NCI-H2196 (cell line): ENCODE results near the gene CCNB1.
A peak's percentile ranks its signal among the peaks of the same experiment; 100 is the strongest.
"Not testable (repeated sequence)": the region's sequence is repeated elsewhere in the genome, so short reads cannot be mapped to it uniquely, and the experiment has no call there.

ENCODE experiments used
- DNase-seq: peaks from one replicate; lab custom pipeline; 2025; ENCODE audit not compliant: unreplicated experiment; lab: John Stamatoyannopoulos, UW

The CCNB1 gene

DNA sequence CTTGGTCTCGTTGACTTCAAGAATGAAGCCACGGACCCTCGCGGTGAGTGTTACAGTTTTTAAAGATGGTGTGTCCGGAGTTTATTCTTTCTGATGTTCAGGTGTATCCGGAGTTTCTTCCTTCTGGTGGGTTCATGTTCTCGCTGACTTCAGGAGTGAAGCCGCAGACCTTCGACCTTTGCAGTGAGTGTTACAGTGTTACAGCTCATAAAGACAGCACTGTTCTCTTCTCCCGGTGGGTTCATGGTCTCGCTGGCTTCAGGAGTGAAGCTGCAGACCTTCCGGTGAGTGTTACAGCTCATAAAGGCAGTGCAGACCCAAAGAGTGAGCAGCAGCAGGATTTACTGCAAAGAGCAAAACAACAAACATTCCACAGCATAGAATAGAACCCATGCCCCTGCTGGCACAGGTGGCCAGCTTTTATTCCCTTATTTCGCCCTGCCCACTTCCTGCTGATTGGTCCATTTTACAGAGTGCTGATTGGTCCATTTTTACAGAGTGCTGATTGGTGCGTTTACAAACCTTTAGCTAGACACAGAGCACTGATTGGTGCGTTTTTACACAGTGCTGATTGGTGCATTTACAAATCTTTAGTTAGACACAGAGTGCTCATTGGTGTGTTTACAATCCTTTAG lies 14.8 kb downstream of the CCNB1 start:
- DNase-seq, result not testable (repeated sequence)

DNA sequence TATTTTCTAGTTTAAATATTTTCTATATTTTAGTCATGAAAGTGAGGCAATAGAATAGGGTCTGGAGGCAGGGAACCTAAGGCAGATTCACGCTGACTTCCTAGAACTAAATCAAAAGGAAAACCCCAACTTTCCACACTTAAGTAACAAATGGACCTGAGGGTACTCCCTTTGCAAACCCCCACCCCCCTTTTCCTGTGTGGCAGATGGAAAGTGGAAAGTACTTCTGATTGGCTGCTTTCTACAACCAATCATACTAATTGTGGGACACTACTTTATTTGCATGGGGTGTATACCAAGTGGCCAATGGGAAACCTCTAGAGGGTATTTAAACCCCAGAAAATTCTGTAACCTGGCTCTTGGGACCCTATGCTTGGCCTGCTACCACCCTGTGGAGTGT lies 17.7 kb downstream of the CCNB1 start:
- DNase-seq, result no peak

DNA sequence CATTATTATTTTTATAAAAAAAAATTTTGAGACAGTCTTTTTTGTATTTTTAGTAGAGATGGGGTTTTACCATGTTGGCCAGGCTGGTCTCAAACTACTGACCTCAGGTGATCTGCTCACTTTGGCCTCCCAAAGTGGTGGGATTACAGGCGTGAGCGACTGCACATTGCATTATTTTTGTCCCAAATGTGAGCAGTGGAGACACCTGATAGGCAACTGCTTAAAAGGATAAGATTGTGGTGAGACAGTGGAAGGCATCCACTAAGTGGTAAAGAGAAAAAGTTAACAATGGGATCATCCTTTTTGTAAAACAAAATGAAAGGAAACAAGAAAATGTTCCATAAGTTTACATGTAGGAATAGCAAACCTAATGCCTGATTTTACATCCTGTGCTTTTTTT lies 20.4 kb downstream of the CCNB1 start:
- DNase-seq, result no peak

DNA sequence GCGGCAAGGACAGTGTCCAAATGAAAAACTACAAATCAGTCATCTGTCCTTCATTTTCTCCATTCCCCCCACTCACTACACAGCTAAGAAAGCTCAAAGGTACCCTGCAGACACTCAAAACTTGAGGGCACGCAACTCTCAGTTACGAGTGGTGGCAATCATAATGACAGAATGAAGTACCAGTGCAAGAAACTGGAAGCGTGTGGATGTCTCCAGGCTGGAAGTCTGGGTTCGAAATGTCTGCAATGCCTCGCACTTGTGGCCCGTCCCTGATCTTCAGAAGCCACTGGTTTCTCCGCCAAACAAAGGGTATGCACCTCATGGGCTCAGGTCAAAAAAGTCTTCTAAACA lies 21.8 kb downstream of the CCNB1 start:
- no peak for DNase-seq

DNA sequence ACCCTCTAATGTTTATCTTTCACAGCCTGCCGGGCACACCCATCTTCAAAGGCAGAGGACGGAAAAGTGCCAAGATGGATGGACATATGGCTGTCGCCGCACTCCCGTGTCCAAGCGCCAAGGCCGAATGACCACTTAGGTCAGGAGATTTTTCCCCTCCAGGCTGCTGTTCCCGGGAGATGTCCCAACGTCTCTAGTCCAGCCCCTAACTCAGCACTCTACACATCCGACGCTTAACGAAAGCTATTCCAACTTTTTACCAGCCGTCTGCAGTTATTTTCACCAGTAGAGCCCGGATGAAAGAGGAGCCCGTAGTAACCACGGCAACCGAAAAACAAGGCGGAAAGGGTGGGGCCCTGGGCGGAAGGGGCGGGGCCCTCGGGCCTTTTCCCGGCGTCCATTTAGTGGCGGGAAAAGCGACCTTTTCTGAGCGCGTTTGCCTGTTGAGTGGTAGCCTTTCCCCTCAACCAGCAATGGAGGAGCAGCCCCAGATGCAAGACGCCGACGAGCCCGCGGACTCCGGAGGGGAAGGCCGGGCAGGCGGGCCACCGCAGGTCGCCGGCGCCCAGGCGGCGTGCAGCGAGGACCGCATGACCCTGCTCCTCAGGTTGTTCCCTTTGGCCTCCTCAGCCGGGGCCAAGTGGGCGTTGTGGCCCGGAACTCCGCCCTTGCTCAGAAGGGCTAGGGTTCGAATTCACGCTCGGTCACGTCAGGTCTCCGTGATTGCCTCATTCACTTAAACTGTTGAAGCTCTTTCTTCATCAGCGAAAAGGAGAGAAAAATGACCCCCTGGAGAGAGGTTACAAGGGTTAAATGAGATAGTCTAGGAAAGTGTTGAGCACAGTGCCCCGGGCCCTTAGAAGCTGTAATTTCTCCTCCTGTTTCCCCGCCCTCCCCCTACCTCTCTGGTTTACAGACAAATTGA lies 22.5 kb downstream of the CCNB1 start, which contains the start of gene CENPH:
CENPH (plus strand) TSS at position 422 of the 925 bp plus-strand sequence; CDS start at position 474, 52 bp downstream.
- peak; percentile 80 for DNase-seq

DNA sequence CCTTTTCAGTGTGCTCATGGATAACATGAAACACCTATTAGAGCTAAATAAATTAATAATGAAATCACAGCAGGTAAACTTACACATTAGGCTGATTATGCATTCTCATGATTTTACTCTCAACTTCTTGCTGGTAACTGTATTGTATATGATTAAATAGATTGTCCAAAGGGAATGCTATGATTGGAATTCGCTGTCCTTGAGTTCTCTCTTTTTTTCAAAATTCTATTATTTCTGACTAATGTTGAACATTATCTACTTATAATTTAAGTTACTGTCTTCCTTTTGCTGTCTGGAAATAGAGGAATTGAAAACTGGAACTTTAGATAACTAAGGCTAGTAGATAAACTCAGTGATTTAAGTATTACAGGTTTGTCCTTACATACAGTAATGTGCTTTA lies 35.5 kb downstream of the CCNB1 start:
- DNase-seq, result no peak

DNA sequence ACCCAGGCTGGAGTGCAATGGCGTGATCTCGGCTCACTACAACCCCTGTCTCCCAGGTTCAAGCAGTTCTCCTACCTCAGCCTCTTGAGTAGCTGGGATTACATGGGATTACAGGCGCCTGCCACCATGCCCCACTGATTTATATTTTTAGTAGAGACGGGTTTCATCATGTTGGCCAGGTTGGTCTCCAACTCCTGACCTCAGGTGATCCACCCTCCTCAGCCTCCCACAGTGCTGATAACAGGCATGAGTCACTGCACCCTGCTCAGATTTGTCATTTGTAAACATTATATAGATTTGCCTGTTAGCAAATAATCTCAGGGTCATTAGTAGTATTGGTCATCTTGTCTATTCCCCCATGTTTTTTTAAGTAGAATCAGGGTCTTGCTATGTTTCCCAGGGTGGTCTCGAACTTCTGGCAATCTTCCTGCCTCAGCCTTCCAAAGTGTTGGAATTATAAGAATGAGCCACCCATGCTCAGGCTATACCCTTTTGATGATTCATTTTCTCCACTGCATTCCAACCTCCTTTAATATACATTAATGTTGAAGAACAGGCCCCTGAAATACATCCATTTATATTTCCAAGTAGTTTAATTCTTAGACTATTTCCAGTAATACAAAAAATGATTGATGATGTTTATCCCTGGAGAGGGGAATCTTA lies 39.7 kb downstream of the CCNB1 start:
- DNase-seq, result no peak

DNA sequence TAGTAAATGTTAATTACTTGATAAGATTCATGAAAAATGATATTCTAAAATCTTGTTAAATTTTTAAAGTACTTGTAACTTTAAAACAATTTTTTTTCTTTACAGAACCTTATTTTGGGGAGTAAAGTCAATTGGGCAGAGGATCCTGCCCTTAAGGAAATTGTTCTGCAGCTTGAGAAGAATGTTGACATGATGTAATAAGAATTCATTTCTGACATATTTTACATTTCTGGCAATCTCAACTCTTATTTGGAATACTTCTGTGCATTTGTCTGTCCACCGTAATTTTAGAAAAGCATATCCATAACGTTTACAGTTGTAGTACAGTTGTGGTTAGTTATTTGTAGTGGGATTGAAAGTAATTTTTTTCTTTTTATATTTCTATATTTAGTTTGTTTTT lies 42.7 kb downstream of the CCNB1 start:
- DNase-seq, result no peak

DNA sequence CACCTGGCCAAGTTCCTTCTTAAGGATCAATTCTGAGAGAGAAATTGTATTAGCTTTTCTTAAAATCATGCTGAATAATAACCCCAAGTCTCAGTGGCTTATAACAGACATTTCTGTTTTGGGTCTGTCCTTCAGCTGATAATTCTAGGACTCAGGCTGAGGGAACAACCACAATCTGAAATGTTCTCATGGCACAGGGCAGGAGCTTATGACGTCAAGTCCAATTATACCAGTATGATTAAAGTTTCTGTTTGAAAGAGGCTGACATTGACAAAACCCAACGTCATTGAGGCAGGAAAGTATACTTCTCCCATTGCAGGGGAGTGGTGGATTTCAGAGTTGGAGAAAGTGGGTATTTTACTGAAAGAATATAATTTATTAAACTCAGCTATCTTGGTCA lies 44.2 kb downstream of the CCNB1 start:
- no peak for DNase-seq

DNA sequence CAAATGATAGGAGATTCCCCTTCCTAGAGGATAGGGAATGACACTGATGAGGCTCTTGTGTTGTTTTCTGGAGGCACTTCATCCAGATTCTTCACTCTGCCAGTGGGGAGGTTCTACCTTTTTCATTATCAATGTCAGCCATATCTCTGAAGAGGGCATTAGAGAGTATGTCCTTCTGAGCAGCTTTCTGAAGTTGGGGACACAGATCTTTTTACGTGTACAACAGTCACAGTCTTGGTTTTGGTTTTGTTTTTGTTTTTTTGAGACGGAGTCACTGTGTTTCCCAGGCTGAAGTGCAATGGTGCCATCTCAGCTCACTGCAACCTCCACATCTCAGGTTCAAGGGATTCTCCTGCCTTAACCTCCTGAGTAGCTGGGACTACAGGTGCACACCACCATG lies 45.1 kb downstream of the CCNB1 start:
- no peak for DNase-seq

DNA sequence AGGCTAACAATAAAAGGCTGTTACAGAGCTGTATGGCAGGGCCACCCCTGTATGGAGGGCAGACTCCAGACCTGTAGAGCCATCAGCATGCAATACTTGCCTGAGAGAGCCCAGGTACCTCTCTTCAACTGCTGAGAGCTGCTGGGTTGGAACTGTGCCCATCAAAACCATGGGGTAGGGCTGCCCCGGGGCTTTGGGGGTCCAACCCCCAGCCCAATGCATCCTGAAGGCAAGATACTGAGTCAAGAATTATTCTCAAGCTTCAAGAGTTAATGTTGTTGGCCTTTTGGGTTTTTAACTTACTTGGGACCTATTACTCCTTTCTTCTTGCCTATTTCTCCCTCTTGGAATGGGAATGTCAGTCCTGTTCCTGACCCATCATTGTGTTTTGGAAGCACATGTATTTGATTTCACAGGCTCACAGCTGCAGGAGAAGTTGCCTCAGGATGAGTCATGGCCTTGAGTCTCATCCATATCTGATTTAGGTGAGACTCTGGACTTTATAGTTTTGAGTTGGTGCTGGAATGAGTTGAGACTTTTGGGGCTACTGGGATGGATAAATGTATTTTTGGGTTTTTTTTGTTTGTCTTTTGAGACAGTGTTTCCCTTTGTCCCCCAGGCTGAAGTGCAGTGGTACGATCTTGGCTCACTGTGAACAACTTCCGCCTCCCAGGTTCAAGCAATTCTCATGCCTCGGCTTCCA lies 46.7 kb downstream of the CCNB1 start:
- DNase-seq, result no peak

DNA sequence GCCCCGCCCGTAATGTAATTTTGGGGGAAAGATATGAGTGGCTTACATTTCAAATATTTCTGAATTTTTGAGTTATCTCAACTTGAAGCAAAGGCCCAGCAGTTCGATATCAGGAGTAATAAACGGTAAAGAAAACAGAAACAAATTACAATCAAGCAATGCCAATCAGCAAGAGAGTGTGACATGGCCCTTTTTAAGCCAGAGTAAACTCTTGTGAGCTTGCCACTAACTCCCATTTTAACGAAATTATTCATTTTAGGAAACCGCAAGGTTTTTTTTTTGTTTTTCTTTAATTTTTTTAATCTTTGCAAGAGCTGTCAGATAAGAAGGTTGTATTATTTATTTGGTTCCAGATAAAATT lies 50.2 kb downstream of the CCNB1 start:
- DNase-seq, result no peak

DNA sequence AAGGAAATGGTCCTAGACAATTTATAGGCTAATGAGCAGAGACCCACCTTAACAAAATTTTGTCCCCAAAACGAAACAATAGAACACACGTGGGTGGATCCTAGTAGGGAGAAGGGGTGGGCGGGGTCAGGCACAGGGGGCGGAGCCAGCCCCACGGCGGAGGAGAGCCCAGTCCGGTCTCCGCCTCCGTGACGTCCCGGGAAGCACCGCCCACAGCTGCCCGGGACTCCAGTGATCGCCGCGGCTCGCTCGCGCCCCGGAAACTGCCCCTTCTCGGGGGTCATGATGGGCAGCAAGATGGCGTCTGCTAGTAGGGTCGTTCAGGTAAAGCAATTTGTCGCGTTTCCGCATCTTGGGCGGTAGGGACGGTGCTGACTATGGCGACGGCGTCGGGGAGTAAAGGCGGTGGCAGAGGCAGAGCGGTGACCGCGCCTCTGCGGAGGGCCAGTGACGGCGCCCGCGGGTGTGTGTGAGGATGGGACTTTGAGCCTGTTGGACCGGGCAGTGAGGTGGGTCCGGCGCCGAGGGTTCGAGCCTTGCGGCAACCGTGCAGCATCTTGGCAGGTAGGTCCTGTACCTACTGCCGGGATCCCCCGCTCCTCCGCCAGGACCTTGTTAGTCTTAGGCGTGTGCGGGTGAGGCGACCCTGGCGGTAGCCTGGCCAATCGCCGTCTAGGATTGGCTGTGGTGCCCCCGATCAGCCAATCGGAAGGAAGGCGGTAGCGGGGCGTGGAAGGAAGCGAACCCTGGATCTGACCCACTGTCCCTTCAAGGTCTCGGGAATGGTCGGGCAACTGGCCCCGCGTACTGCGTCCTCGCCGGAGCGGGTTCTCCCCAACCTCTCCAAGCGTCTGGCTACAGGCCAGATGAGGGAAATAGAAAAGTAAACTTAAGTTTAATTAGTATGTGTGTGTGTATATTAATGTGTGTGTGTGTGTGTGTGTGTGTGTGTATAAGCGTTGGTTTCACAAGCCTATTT lies 50.9 kb downstream of the CCNB1 start:
- peak; percentile 77 for DNase-seq

DNA sequence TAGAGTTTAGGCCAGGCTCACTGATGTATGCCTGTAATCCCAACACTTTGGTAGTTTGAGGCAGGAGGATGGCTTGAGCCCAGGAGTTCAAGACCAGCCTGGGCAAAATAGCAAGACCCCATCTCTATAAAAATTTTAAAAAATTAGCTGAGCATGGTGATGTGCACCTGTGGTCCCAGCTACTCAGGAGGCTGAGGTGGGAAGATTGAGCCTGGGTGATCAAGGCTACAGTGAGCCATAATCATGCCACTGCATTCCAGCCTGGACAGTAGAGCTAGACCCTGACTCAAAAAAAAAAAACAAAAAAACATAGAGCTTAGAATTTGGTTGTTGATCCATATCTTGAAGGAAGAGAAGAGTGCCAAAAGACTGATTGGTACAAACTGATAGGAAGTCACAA lies 53.0 kb downstream of the CCNB1 start:
- DNase-seq, result no peak

DNA sequence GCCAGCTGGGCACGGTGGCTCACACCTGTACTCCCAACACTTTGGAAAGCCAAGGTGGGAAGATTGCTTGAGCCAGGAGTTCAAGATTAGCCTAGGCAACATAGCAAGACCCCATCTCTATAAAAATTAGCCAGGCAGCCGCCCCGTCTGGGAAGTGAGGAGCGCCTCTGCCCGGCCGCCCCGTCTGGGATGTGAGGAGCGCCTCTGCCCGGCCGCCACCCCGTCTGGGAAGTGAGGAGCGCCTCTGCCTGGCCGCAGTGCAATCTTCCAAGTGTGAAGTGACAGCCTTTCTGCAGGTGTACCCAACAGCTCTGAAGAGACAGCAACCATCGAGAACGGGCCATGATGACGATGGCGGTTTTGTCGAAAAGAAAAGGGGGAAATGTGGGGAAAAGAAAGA lies 53.4 kb downstream of the CCNB1 start:
- DNase-seq, result not testable (repeated sequence)

DNA sequence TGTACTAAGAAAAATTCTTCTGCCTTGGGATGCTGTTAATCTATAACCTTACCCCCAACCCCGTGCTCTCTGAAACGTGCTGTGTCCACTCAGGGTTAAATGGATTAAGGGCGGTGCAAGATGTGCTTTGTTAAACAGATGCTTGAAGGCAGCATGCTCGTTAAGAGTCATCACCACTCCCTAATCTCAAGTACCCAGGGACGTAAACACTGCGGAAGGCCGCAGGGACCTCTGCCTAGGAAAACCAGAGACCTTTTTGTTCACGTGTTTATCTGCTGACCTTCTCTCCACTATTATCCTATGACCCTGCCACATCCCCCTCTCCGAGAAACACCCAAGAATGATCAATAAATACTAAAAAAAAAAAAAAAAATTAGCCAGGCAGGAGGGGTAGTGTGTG lies 53.9 kb downstream of the CCNB1 start:
- not testable (repeated sequence) for DNase-seq

DNA sequence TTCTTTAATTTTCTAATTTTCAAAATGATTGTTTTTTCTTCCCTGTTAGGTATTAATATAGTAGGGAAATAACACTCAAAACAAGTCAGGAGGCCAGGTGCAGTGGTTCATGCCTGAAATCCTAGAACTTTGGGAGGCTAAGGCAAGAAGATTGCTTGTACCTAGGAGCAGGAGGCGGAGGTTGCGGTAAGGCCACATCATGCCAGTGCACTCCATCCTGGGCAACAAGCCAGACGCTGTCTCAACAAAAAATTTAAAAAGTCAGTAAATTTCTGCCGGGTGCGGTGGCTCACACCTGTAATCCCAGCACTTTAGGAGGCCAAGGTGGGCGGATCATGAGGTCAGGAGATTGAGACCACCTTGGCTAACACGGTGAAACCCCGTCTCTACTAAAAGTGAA lies 57.6 kb downstream of the CCNB1 start:
- DNase-seq, result no peak

DNA sequence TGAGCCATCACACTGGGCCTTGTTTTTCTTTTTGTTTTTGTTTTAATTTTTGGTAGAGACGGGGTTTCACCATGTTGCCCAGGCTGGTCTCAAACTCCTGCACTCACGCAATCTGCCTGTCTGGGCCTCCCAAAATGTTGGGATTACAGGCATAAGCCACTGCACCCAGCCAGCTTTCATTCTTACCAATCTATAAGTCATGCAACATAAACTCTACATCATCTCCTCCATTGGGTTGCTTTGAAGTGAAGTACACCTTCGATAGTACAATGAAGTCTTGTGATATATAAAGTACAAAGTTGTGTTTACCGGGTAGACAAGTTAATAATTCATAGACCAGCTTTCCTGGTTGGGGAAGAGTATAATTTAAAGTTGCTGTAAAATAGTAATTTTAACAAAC lies 58.9 kb downstream of the CCNB1 start:
- no peak for DNase-seq
